BE2C (cell line): ENCODE results near the gene DDX10.

Source experiments
- DNase-seq: peaks from one replicate; pipeline ENCODE4 v3.0.0-alpha.2; 2020
- H3K27me3 ChIP-seq: fragments of 250-450 bp; sonication (Bioruptor Pico); 2 replicates; pipeline ENCODE4 v1.5.1; 2020; ENCODE audit warnings: mild to moderate bottlenecking
- H3K36me3 ChIP-seq: fragments of 250-450 bp; sonication (Bioruptor Pico); 2 replicates; pipeline ENCODE4 v1.5.1; 2020; ENCODE audit warnings: mild to moderate bottlenecking
- H3K4me1 ChIP-seq: fragments of 250-450 bp; sonication (Bioruptor Pico); 2 replicates; pipeline ENCODE4 v1.5.1; 2020
- H3K4me3 ChIP-seq: 2 replicates; pipeline ENCODE4 v1.5.1; 2011; ENCODE audit warnings: low read depth, low read length
- H3K9me3 ChIP-seq: fragments of 250-450 bp; sonication (Bioruptor Pico); 2 replicates; pipeline ENCODE4 v1.5.1; 2020
- TF ChIP-seq, protein P1 (sequence below): IDR thresholded peaks from 2 replicates; pipeline ENCODE4 v1.5.1; 2012; ENCODE audit warnings: mild to moderate bottlenecking, low read depth, low read length

Gene DDX10

GRCh38 chr11:108871867-108872266 is 207.0 kb downstream of the DDX10 start:
- Histone ChIP-seq H3K9me3 (no peaks in the 10 kb centered on the region), H3K4me3 (no peak overlapping the region), H3K36me3 (no peaks in the 10 kb centered on the region), H3K27me3 (no peaks in the 10 kb centered on the region), H3K4me1 (peaks cover 14% of the 10 kb centered on the region)
- TF ChIP-seq, protein P1, sequence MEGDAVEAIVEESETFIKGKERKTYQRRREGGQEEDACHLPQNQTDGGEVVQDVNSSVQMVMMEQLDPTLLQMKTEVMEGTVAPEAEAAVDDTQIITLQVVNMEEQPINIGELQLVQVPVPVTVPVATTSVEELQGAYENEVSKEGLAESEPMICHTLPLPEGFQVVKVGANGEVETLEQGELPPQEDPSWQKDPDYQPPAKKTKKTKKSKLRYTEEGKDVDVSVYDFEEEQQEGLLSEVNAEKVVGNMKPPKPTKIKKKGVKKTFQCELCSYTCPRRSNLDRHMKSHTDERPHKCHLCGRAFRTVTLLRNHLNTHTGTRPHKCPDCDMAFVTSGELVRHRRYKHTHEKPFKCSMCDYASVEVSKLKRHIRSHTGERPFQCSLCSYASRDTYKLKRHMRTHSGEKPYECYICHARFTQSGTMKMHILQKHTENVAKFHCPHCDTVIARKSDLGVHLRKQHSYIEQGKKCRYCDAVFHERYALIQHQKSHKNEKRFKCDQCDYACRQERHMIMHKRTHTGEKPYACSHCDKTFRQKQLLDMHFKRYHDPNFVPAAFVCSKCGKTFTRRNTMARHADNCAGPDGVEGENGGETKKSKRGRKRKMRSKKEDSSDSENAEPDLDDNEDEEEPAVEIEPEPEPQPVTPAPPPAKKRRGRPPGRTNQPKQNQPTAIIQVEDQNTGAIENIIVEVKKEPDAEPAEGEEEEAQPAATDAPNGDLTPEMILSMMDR = no peak
- no peak for DNase-seq

- DNase-seq = no peak
- H3K9me3 ChIP-seq = no peaks in the 10 kb centered on the region
- TF ChIP-seq, protein P1 = no peak
- no peaks in the 10 kb centered on the region for H3K36me3 ChIP-seq
- no peaks in the 10 kb centered on the region for H3K27me3 ChIP-seq
- no peak overlapping the region for H3K4me3 ChIP-seq
- peaks cover 11% of the 10 kb centered on the region for H3K4me1 ChIP-seq
Measured at GRCh38 chr11:108872781-108873291, 208.0 kb downstream of the DDX10 start.

GRCh38 chr11:108873310-108873709 is 208.4 kb downstream of the DDX10 start:
- no peak for DNase-seq
- H3K4me1 ChIP-seq = peaks cover 11% of the 10 kb centered on the region
- H3K9me3 ChIP-seq = no peaks in the 10 kb centered on the region
- H3K27me3 ChIP-seq = no peaks in the 10 kb centered on the region
- TF ChIP-seq, protein P1 = no peak
- H3K36me3 ChIP-seq = no peaks in the 10 kb centered on the region
- H3K4me3 ChIP-seq = no peak overlapping the region

GRCh38 chr11:108873941-108874340 is 209.1 kb downstream of the DDX10 start:
- Histone ChIP-seq H3K4me3 (no peak overlapping the region), H3K36me3 (no peaks in the 10 kb centered on the region), H3K27me3 (no peaks in the 10 kb centered on the region), H3K4me1 (peaks cover 11% of the 10 kb centered on the region), H3K9me3 (no peaks in the 10 kb centered on the region)
- TF ChIP-seq, protein P1 = no peak
- DNase-seq = no peak

DNA sequence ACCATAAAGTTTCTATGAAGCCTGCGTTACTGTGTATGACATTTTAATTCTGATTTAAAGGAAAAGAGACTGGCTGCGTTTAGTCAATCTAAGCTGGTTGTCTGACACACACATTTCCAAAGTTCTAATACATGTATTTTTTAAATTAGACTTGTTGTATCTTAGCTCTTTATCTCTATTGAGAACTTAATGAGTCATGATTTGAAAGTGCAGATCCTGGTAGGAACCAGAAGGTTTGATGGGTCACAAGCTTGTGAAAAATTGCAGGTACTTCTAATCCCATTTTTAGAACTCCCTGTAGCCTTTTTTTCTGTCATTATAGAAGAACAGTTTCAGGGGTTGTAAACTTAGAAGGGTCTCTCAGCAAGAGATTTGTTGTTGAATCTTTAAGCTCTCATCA is 210.3 kb downstream of the DDX10 start:
- Histone ChIP-seq H3K27me3 (no peaks in the 10 kb centered on the region), H3K9me3 (no peaks in the 10 kb centered on the region), H3K36me3 (no peaks in the 10 kb centered on the region), H3K4me3 (no peak overlapping the region), H3K4me1 (peaks cover 11% of the 10 kb centered on the region)
- no peak for DNase-seq
- TF ChIP-seq, protein P1 = no peak

- Histone ChIP-seq H3K27me3 (no peaks in the 10 kb centered on the region), H3K36me3 (no peaks in the 10 kb centered on the region), H3K4me3 (no peak overlapping the region), H3K9me3 (no peaks in the 10 kb centered on the region), H3K4me1 (peaks cover 11% of the 10 kb centered on the region)
- no peak for DNase-seq
- TF ChIP-seq, protein P1 = no peak
Measured at GRCh38 chr11:108877178-108877577, 212.3 kb downstream of the DDX10 start.
